ENCODE data around the gene TWIST2.

Gene TWIST2

GRCh38 chr2:238811293-238811692 lies 36.6 kb upstream of the TWIST2 start:
- DNase-seq (ENCODE audit: low spot score) = no peak
- in situ Hi-C loops (cut with MboI; ENCODE audit: low pct_unique_long_range_greater_than_20kb, low sequenced_read_pairs, unreplicated experiment) = no loop called here
- TF ChIP-seq, protein P1, sequence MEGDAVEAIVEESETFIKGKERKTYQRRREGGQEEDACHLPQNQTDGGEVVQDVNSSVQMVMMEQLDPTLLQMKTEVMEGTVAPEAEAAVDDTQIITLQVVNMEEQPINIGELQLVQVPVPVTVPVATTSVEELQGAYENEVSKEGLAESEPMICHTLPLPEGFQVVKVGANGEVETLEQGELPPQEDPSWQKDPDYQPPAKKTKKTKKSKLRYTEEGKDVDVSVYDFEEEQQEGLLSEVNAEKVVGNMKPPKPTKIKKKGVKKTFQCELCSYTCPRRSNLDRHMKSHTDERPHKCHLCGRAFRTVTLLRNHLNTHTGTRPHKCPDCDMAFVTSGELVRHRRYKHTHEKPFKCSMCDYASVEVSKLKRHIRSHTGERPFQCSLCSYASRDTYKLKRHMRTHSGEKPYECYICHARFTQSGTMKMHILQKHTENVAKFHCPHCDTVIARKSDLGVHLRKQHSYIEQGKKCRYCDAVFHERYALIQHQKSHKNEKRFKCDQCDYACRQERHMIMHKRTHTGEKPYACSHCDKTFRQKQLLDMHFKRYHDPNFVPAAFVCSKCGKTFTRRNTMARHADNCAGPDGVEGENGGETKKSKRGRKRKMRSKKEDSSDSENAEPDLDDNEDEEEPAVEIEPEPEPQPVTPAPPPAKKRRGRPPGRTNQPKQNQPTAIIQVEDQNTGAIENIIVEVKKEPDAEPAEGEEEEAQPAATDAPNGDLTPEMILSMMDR (IDR thresholded peaks at IDR 0.05; ENCODE audit: extremely low read depth, insufficient read depth, missing control alignments) = no peak

GRCh38 chr2:238811759-238812158 lies 36.1 kb upstream of the TWIST2 start:
- in situ Hi-C loops (cut with MboI; ENCODE audit: low pct_unique_long_range_greater_than_20kb, low sequenced_read_pairs, unreplicated experiment) = no loop called here
- TF ChIP-seq, protein P1 (IDR thresholded peaks at IDR 0.05; ENCODE audit: extremely low read depth, insufficient read depth, missing control alignments) = no peak

DNA sequence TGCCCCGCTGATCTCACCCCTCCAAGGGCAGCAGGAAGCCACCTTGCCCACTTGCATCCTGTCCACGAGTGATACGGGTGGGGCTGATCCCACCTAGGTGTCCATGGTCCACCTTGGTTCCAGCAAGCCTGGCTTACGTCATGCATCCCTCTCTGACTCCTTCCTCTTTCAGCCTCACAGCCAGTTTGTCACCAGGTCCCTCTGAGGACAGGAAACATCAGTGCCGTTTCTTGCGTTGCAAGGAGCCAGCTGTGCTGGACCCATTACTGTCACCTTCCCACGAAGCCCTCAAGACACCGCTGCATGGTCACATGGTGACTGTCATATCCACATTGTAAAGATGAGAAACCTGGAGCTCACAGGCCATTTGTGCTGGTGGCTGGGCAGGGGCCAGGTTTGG lies 34.8 kb upstream of the TWIST2 start:
- TF ChIP-seq, protein P1 (IDR thresholded peaks at IDR 0.05; ENCODE audit: extremely low read depth, insufficient read depth, missing control alignments) = no peak
- in situ Hi-C loops (cut with MboI; ENCODE audit: low pct_unique_long_range_greater_than_20kb, low sequenced_read_pairs, unreplicated experiment) = no loop called here
- no peak for DNase-seq (ENCODE audit: low spot score)

More at GRCh38 chr2:238811759-238812158, 36.1 kb upstream of the TWIST2 start:
- DNase-seq (ENCODE audit: low spot score) = no peak

- TF ChIP-seq, protein P1 (IDR thresholded peaks at IDR 0.05; ENCODE audit: extremely low read depth, insufficient read depth, missing control alignments) = no peak
- DNase-seq (ENCODE audit: low spot score) = no peak
- in situ Hi-C loops (cut with MboI; ENCODE audit: low pct_unique_long_range_greater_than_20kb, low sequenced_read_pairs, unreplicated experiment) = no loop called here
These were observed 33.1 kb upstream of the TWIST2 start for GRCh38 chr2:238814815-238815214.

DNA sequence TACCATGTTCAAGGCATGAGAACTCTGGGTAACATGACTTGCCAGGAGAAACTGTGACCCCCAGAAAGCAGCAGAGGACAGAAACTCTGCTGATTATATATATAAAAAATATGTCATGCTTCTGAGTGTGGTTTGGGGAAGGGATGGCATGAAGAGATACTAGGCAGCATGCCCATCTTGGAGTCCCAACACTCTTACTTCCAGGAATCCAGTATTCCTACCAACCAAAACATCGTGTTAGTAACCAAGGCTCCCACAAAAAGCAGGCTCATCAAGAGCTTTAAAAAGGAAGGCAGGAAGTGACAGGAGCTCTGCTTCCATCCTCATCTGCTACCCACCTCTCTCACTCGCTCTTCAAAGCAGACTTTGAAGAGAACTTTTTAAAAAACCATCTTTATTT lies 31.6 kb upstream of the TWIST2 start:
- TF ChIP-seq, protein P1 (IDR thresholded peaks at IDR 0.05; ENCODE audit: extremely low read depth, insufficient read depth, missing control alignments) = no peak
- DNase-seq (ENCODE audit: low spot score) = no peak
- in situ Hi-C loops (cut with MboI; ENCODE audit: low pct_unique_long_range_greater_than_20kb, low sequenced_read_pairs, unreplicated experiment) = no loop called here

DNA sequence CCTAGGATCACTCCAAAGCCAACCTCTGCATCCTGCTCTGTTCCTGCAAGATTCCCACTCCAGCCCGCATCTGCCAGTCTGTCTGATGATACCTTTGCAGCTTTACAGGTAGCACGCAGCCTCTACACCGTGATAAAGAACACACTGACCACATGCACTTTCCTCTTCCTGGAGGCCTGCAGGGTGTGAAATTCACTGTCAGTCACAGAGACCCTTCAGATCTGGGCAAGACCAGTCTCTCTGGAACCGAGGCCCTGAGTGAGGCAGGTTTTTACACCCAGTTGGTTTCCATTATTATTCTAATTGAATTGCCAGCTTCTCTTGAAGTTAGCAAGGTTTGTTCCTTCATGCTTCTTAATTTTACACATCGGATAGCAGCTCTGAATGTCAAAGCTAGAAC lies 30.5 kb upstream of the TWIST2 start:
- DNase-seq (ENCODE audit: low spot score) = no peak
- TF ChIP-seq, protein P1 (IDR thresholded peaks at IDR 0.05; ENCODE audit: extremely low read depth, insufficient read depth, missing control alignments) = no peak
- in situ Hi-C loops (cut with MboI; ENCODE audit: low pct_unique_long_range_greater_than_20kb, low sequenced_read_pairs, unreplicated experiment) = no loop called here

- in situ Hi-C loops (cut with MboI; ENCODE audit: low pct_unique_long_range_greater_than_20kb, low sequenced_read_pairs, unreplicated experiment) = no loop called here
- TF ChIP-seq, protein P1 (IDR thresholded peaks at IDR 0.05; ENCODE audit: extremely low read depth, insufficient read depth, missing control alignments) = no peak
- DNase-seq (ENCODE audit: low spot score) = no peak
These were observed 30.0 kb upstream of the TWIST2 start for GRCh38 chr2:238817891-238818290.
